ENCODE results near the gene PWWP3B.

PWWP3B gene

GRCh38 chrX:106171293-106171820 lies 3.3 kb downstream of the PWWP3B start:
- TF ChIP-seq SPI1 (IDR thresholded peaks at IDR 0.05; ENCODE audit: borderline replicate concordance, low read depth) (no peak), POLR2AphosphoS5 (IDR thresholded peaks at IDR 0.05; ENCODE audit: low read depth) (no peak), REST (IDR thresholded peaks at IDR 0.05; ENCODE audit: insufficient replicate concordance, low read depth) (no peak), GABPA (IDR thresholded peaks at IDR 0.05; ENCODE audit: low read depth) (no peak), CTCF (IDR thresholded peaks at IDR 0.05; ENCODE audit: insufficient read depth, low read length) (no peak)
- DNase-seq (ENCODE audit: low read depth in 1 of 2, low spot score in 1 of 2): no peak
- no peak overlapping the region for H3K4me3 ChIP-seq (replicated peaks; ENCODE audit: insufficient read depth, low read length)
- H3K27ac ChIP-seq (replicated peaks): no peak overlapping the region
- no peaks in the 10 kb centered on the region for H3K27me3 ChIP-seq (ENCODE audit: insufficient read depth, poor library complexity, severe bottlenecking)

- H3K4me3 ChIP-seq (replicated peaks; ENCODE audit: insufficient read depth, low read length): no peak overlapping the region
- DNase-seq (ENCODE audit: low read depth in 1 of 2, low spot score in 1 of 2): no peak
- no peak for TF ChIP-seq GABPA (IDR thresholded peaks at IDR 0.05; ENCODE audit: low read depth)
- no peak for TF ChIP-seq REST (IDR thresholded peaks at IDR 0.05; ENCODE audit: insufficient replicate concordance, low read depth)
- TF ChIP-seq CTCF (IDR thresholded peaks at IDR 0.05; ENCODE audit: insufficient read depth, low read length): no peak
- no peak for TF ChIP-seq POLR2AphosphoS5 (IDR thresholded peaks at IDR 0.05; ENCODE audit: low read depth)
- TF ChIP-seq SPI1 (IDR thresholded peaks at IDR 0.05; ENCODE audit: borderline replicate concordance, low read depth): no peak
- H3K27me3 ChIP-seq (ENCODE audit: insufficient read depth, poor library complexity, severe bottlenecking): no peaks in the 10 kb centered on the region
- no peak overlapping the region for H3K27ac ChIP-seq (replicated peaks)
These were observed 9.2 kb downstream of the PWWP3B start for GRCh38 chrX:106177106-106177981.

GRCh38 chrX:106177982-106178321 lies 9.8 kb downstream of the PWWP3B start:
- H3K27me3 ChIP-seq (ENCODE audit: insufficient read depth, poor library complexity, severe bottlenecking): no peaks in the 10 kb centered on the region
- TF ChIP-seq POLR2AphosphoS5 (IDR thresholded peaks at IDR 0.05; ENCODE audit: low read depth) (no peak), SPI1 (IDR thresholded peaks at IDR 0.05; ENCODE audit: borderline replicate concordance, low read depth) (no peak), REST (IDR thresholded peaks at IDR 0.05; ENCODE audit: insufficient replicate concordance, low read depth) (no peak), CTCF (IDR thresholded peaks at IDR 0.05; ENCODE audit: insufficient read depth, low read length) (no peak), GABPA (IDR thresholded peaks at IDR 0.05; ENCODE audit: low read depth) (no peak)
- H3K27ac ChIP-seq (replicated peaks): no peak overlapping the region
- H3K4me3 ChIP-seq (replicated peaks; ENCODE audit: insufficient read depth, low read length): no peak overlapping the region
- no peak for DNase-seq (ENCODE audit: low read depth in 1 of 2, low spot score in 1 of 2)

Measured in HL-60 (cell line).